AG04449 (cell line): Measurements from ENCODE around the gene ANKRD29.

Experiments used
- CTCF ChIA-PET: fragments of 350-600 bp; formaldehyde crosslinking; extraction: SDS; loops from one replicate; lab custom pipeline; 2021; ENCODE audit warnings: antibody characterized with exemption; lab: Yijun Ruan, JAX
- POLR2A ChIA-PET: fragments of 400-600, 350-600 bp; formaldehyde crosslinking; extraction: SDS; loops from one replicate; lab custom pipeline; 2020; ENCODE audit warnings: antibody characterized with exemption, inconsistent platforms; lab: Yijun Ruan, JAX
- DNase-seq: peaks from one replicate; pipeline ENCODE4 v3.0.0-alpha.2; 2010; ENCODE audit warnings: low read depth, low spot score
- H3K4me3 ChIP-seq: 2 replicates; pipeline ENCODE4 v1.5.1; 2011; ENCODE audit warnings: low read depth, mild to moderate bottlenecking, control low read depth, low read length
- TF ChIP-seq, protein P1 (sequence below): IDR thresholded peaks from one replicate; pipeline ENCODE4 v1.5.1; 2011; ENCODE audit warnings: mild to moderate bottlenecking, moderate library complexity, low read length, control low read depth, inconsistent platforms; ENCODE audit not compliant: insufficient read depth; ENCODE audit errors: missing control alignments

The ANKRD29 gene

DNA sequence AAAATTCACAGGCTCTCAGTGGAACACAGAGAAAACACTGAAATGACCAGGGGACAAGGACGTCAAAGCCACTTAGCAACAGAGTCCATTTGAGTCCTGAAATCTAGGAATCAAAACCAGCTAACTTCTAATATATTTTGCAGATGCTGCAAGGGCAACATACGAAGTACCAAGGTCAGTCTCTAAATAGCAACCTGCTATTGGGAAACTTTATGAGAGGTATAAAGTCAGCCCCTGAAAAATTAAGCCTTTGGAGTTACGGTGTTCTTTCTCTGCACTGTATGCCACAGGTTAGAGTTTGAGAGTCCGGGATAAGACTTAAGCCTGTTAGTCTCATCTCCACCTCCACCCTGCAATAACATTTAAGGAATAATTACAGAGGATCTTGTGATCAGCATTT, 89.7 kb downstream of the ANKRD29 start:
- no peak for DNase-seq
- CTCF ChIA-PET = no interaction called here
- POLR2A ChIA-PET = no interaction called here
- TF ChIP-seq, protein P1, sequence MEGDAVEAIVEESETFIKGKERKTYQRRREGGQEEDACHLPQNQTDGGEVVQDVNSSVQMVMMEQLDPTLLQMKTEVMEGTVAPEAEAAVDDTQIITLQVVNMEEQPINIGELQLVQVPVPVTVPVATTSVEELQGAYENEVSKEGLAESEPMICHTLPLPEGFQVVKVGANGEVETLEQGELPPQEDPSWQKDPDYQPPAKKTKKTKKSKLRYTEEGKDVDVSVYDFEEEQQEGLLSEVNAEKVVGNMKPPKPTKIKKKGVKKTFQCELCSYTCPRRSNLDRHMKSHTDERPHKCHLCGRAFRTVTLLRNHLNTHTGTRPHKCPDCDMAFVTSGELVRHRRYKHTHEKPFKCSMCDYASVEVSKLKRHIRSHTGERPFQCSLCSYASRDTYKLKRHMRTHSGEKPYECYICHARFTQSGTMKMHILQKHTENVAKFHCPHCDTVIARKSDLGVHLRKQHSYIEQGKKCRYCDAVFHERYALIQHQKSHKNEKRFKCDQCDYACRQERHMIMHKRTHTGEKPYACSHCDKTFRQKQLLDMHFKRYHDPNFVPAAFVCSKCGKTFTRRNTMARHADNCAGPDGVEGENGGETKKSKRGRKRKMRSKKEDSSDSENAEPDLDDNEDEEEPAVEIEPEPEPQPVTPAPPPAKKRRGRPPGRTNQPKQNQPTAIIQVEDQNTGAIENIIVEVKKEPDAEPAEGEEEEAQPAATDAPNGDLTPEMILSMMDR = no peak
- no peak overlapping the region for H3K4me3 ChIP-seq

DNA sequence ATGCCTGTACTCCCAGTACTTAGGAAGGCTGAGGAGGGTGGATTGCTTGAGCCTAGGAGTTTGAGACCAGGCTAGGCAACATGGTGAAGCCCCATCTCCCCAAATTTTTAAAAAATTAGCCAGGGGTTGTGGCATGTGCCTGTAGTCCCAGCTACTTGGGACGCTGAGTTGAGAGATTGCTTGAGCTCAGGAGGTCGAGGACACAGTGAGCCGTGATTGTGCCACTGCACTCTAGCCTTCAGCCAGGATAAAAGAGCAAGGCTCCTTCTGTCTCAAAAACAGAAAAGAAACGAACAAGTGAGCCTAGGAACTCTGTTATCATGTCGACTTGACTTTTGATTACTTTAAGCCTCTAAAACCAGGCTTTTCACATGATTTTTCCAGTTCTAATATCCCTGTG, 90.1 kb downstream of the ANKRD29 start:
- ChIA-PET CTCF (interaction anchor here (1.0 to 1.6 kb wide), 4 partner anchors 13 to 130 kb away, joined by 3 to 7 read pairs (median 3); no protein-coding TSS in a partner anchor), POLR2A (no interaction called here)
- H3K4me3 ChIP-seq = no peak overlapping the region
- no peak for DNase-seq
- TF ChIP-seq, protein P1 = no peak

DNA sequence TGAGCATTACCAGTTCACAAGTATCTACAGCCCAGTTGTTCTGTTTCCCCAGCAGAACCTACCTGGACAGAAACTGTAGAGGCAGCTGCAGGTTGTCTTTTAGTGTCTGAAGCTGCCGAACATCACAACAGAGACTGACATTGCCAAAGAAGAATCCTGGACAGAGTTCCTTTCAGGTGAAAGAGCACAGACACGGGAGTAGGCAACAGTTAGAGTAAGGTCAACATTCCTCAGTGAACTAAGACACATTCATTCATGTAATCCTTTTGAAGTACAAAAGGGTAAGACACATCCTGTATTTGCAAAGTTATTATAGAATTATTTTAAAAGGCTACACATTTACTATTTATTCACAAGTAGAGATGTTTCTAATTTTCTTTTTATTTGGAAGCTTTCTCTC, 90.7 kb downstream of the ANKRD29 start:
- ChIA-PET POLR2A (no interaction called here), CTCF (interaction anchor here (1.0 to 1.6 kb wide), 4 partner anchors 12 to 131 kb away, joined by 3 to 7 read pairs (median 3); no protein-coding TSS in a partner anchor)

DNA sequence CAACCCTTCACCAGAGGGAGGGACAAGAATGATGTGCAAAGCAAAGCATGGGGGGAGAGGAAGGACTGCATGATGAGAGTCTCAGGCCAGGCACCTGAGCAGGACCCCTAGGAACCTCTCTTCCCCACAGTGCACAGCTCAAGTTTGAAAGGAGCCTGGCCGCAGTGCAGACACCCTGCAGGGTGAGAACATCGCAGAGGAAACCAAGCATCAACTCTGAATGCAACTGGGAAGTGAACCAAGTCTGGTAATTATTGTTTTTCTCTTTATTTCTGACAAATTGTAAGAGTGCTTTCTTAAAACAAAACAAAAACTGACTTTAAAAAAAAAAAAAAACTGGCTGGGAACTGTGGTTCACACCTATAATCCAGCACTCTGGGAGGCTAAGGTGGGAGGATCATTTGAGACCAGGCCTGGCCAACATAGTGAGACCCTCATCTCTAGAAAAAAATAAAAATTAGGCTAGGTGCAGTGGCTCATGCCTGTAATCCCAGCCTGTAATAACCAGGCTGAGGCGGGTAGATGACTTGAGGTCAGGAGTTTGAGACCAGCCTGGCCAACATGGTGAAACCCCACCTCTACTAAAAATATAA, 91.7 kb downstream of the ANKRD29 start:
- no peak overlapping the region for H3K4me3 ChIP-seq
- DNase-seq = no peak
- POLR2A ChIA-PET = no interaction called here
- TF ChIP-seq, protein P1 = no peak
- CTCF ChIA-PET = interaction anchor here (0.9 to 1.6 kb wide), 2 partner anchors 17 to 54 kb away, joined by 3 to 7 read pairs; no protein-coding TSS in a partner anchor

More for the DNA sequence above, 90.7 kb downstream of the ANKRD29 start:
- DNase-seq = no peak
- no peak overlapping the region for H3K4me3 ChIP-seq
- TF ChIP-seq, protein P1 = no peak

DNA sequence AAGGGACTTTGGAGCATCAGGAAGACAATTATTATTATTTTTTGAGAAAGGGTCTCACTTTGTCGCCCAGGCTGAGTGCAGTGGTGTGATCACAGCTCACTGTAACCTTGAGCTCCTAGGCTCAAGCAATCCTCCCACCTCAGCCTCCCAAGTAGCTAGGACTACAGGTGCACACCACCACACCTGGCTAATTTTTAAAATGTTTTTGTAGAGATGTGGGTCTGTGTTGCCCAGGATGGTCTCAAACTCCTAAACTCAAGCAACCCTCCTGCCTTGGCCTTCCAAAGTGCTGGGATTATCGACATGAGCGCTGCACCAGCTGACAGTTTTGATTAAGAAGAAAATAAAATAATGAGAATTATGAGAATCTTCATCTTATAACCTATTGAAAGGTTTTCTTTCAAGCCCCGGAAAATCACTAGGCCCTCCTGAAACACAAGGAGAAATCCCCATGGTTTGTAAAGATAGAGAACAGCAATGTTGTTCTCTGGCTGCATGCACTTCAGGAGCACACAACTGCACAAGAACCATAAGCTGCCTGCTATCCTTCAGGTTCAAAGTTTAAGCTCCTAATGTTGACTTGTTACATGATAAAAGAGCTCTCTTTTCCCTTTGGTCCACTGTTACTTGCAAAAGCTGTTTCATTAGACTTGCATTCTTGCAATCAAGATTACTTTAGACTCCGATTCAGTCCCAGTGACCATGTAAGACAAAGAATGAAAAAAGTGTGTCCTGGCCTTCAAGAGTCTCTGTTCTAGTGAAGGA, 93.2 kb downstream of the ANKRD29 start:
- DNase-seq = no peak
- ChIA-PET POLR2A (no interaction called here), CTCF (interaction anchor here (1.0 to 1.5 kb wide), 2 partner anchors 29 to 47 kb away, joined by 3 read pairs; no protein-coding TSS in a partner anchor)
- H3K4me3 ChIP-seq = no peak overlapping the region
- TF ChIP-seq, protein P1 = no peak

DNA sequence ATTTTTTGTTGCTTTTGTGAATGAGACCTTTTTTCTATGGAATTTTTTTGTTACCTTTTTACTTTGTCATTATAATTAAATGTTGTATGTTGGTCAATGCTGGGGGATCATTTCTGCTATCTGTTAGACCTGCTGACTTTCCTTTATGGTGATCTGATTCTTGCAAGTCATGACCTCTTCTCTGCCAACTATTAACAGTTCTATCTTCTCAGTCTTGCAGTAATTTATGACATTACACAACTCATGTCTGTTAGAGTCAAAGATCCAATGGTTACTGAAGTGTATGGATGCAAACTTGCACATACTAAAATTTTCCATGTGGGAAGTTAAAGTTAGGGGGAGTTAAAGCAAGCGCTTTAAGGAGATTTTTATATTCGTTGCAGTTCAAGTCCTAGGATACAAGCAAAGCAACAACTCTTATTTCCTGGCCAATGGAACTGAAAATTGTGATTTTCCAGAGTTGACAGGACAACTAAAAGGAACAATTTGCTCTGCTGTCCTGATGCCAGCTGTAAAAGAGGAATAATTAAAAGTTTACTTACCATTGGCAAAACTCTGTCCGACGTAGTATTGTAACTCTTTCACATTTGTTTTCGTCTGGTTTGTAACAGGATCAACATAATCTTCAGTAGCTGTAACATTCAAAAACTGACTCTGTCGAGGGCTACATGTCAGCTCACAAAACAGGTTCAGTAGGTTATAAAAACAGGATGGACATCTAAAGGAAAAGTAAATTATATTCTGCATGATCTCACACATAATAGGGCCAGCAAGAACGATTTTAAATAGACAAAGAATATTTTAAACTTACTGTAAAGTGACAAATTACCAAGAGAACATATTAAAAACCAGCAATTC, 94.2 kb downstream of the ANKRD29 start:
- ChIA-PET POLR2A (no interaction called here), CTCF (no interaction called here)
- no peak for DNase-seq
- TF ChIP-seq, protein P1 = no peak
- no peak overlapping the region for H3K4me3 ChIP-seq
